GM12878 (cell line): ENCODE data around the gene CDPF1. TPM values are rescaled to one million over a fixed set of nuclear protein-coding genes. Genes with fewer than 3 reads are reported as not detected.

Experiments
- ATF2 ChIP-seq: IDR thresholded peaks from 2 replicates; pipeline ENCODE4 v1.6.1; 2012; ENCODE audit warnings: low read length, inconsistent platforms
- CBX5 ChIP-seq: sonication (generic); IDR thresholded peaks from 2 replicates; pipeline ENCODE4 v1.6.1; 2016; ENCODE audit warnings: low read depth, moderate library complexity, mild to moderate bottlenecking, inconsistent platforms
- CUX1 ChIP-seq: IDR thresholded peaks from 2 replicates; pipeline ENCODE4 v1.6.1; 2012; ENCODE audit warnings: improper control_type of control experiment, low read depth, low read length; ENCODE audit not compliant: insufficient replicate concordance
- MTA3 ChIP-seq: IDR thresholded peaks from 2 replicates; pipeline ENCODE4 v1.6.1; 2012; ENCODE audit warnings: low read length, inconsistent platforms, borderline replicate concordance
- NFIC ChIP-seq: IDR thresholded peaks from 2 replicates; pipeline ENCODE4 v1.6.1; 2012; ENCODE audit warnings: low read depth, mild to moderate bottlenecking, inconsistent platforms, low read length, moderate library complexity
- POU2F2 ChIP-seq: IDR thresholded peaks from 3 replicates; pipeline ENCODE4 v1.6.1; 2011; ENCODE audit warnings: low read depth, mild to moderate bottlenecking, low read length, borderline replicate concordance
- TCF7 ChIP-seq: IDR thresholded peaks from 2 replicates; pipeline ENCODE4 v1.6.1; 2014; ENCODE audit warnings: antibody characterized with exemption, borderline replicate concordance
- polyA plus RNA-seq, 11 experiments: library from polyadenylated mRNA; depleted of rRNA in 4 of 11; unstranded in 6 of 11; stranded (reverse) in 5 of 11; fragments of >200 nt; fragmentation: Nextera tagmentation in 4 of 11; fragmentation: Illumina TruSeq in 1 of 11; extraction: Ambion mirVana in 4 of 11; extraction: Trizol in 1 of 11; gene quantifications; 1 replicate in 1 of 11; 2 replicates in 10 of 11; pipeline versions ENCODE4 v1.2.1 to v1.2.3, GENCODE V29; 2011 to 2016; ENCODE audit warnings: inconsistent platforms in 2 of 11, missing spikeins in 2 of 11, low read depth in 1 of 11
- total RNA-seq, 4 experiments: library from RNA; depleted of rRNA in 3 of 4; stranded (reverse); fragments of >200 nt in 3 of 4; fragmentation: Illumina TruSeq in 1 of 4; extraction: Trizol in 1 of 4; gene quantifications; 2 replicates each; pipeline versions ENCODE4 v1.2.1 to v1.2.3, GENCODE V29; 2013 to 2021

CDPF1 gene
- total and polyA plus RNA-seq, 10 of the 15 experiments (the other 5 are each of a cell fraction or from before 2014, with no cell fraction given) = 1.0 to 22.4 (median 7.9) TPM

DNA sequence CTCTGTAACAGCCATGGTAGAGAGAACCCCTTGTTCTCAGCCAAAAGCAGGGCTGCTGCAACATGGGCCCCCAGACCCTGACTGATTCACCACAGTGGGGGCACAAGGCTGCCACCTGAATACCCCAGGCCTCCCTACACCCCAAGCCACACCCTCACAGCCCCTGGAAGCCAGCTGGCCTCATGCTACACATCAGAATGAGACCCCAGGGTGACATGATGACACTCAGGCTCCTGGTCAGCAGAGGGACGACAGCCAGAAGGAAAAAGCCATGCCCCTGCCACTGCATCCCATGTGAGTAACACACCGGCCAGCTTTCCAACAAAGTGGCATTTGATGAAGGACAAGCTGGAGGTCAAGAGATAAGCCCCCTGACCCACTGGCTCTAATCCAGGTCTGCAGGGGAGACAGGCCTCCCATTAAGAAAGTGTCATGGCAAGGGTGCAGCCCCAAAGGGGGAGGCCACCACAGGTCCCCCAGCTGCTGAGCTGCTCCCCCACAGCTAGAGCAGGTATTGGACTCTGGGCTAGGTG is 2.6 kb downstream of the CDPF1 start (continued):
- TF ChIP-seq CUX1 (no peak), TCF7 (no peak), MTA3 (no peak), ATF2 (no peak), POU2F2 (no peak), NFIC (no peak), CBX5 (no peak)
